Suprapubic skin (tissue), 4 donors: ENCODE data around the gene SIRT7.

ENCODE experiments used
- POLR2A ChIP-seq, 2 donors: fragments of 450-650 bp; IDR thresholded peaks; one replicate each; pipeline ENCODE4 v1.6.1; 2017; ENCODE audit warnings: antibody characterized with exemption in 2 of 2, mild to moderate bottlenecking in 2 of 2, moderate library complexity in 2 of 2
- POLR2AphosphoS5 ChIP-seq, 3 donors: sonication (generic); formaldehyde crosslinking; IDR thresholded peaks; one replicate each; pipeline ENCODE4 v1.6.1; 2017; ENCODE audit warnings: antibody characterized with exemption in 3 of 3
- TF ChIP-seq, protein P1 (sequence below), 2 donors: fragments of 200-600 bp in 1 of 2; fragments of 450-650 bp in 1 of 2; sonication (generic) in 1 of 2; IDR thresholded peaks; one replicate each; pipeline ENCODE4 v1.5.1; 2016 to 2019; ENCODE audit warnings: antibody characterized with exemption in 2 of 2, mild to moderate bottlenecking in 1 of 2, moderate library complexity in 1 of 2

- TF ChIP-seq POLR2A (IDR thresholded peaks at IDR 0.05) (no peak), POLR2AphosphoS5 (IDR thresholded peaks at IDR 0.05) (no peak)
- TF ChIP-seq, protein P1, sequence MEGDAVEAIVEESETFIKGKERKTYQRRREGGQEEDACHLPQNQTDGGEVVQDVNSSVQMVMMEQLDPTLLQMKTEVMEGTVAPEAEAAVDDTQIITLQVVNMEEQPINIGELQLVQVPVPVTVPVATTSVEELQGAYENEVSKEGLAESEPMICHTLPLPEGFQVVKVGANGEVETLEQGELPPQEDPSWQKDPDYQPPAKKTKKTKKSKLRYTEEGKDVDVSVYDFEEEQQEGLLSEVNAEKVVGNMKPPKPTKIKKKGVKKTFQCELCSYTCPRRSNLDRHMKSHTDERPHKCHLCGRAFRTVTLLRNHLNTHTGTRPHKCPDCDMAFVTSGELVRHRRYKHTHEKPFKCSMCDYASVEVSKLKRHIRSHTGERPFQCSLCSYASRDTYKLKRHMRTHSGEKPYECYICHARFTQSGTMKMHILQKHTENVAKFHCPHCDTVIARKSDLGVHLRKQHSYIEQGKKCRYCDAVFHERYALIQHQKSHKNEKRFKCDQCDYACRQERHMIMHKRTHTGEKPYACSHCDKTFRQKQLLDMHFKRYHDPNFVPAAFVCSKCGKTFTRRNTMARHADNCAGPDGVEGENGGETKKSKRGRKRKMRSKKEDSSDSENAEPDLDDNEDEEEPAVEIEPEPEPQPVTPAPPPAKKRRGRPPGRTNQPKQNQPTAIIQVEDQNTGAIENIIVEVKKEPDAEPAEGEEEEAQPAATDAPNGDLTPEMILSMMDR (IDR thresholded peaks at IDR 0.05): no peak
These were observed 6.0 kb downstream of the SIRT7 start for GRCh38 chr17:81911969-81912368.
